ENCODE data around the gene HSD17B2. TPM values are rescaled to one million over a fixed set of nuclear protein-coding genes. Genes with fewer than 3 reads are reported as not detected.

The HSD17B2 gene
- total RNA-seq, 1 donor from 2014 or later, result 0.29 TPM

DNA sequence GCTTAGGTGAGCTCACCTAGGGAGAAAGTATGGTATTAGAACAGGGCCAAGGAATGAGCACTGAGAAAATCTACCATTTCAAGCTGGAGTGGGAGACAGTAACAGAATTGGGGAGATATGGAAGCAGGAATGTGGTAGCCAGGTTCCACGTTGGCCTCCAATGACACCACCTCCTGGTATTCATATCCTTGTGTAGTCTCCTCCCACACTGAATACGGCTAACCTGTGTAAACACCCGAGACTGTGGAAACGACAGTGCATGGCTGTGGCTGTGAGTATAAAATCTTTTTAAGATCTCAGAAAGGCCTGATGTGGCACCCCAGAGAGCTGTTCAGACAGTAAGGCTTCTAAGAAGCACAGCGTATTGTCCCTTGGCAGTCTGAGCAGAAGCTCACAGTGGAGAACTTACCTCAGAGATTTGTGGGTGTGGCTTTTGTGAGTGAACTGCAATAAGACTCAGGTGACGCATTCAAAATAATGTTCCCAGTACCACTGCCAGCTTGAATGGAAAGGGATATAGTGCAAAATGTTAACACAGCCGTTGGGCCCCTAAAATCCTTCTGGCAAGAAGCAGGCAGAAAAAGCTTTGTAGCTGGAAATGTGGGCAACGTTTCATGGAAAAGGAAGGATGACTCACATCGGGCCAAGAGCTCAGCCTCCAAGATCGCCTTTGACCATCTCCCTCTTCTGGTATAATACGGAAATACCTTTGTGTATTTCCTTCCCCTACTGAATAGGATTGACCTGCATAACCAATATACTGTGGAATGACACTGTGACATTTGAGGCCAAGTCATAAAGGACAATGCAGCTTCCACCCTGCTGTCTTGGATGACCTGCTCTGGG, 38.2 kb upstream of the HSD17B2 start:
- DNase-seq (ENCODE audit: low read depth), result no peak

DNA sequence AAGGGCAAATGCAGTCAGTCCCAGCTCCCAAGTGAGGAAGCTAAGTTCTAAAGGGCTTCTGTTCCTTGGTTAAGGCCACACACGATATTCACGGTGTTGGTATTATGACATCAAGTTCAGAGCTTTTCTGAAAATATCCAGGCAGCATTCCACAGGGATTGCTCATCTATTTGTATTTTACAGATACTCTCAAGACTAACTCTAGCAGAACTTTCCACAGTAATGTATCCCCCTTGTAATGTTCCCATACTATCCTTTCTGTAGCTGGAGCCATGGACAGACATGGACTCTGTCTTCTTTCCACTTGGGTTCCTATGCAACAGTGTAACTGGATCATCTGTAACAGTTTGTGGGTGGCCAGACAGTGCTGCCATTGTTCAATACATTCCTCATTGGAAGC, 37.3 kb upstream of the HSD17B2 start:
- TF ChIP-seq, protein P1, sequence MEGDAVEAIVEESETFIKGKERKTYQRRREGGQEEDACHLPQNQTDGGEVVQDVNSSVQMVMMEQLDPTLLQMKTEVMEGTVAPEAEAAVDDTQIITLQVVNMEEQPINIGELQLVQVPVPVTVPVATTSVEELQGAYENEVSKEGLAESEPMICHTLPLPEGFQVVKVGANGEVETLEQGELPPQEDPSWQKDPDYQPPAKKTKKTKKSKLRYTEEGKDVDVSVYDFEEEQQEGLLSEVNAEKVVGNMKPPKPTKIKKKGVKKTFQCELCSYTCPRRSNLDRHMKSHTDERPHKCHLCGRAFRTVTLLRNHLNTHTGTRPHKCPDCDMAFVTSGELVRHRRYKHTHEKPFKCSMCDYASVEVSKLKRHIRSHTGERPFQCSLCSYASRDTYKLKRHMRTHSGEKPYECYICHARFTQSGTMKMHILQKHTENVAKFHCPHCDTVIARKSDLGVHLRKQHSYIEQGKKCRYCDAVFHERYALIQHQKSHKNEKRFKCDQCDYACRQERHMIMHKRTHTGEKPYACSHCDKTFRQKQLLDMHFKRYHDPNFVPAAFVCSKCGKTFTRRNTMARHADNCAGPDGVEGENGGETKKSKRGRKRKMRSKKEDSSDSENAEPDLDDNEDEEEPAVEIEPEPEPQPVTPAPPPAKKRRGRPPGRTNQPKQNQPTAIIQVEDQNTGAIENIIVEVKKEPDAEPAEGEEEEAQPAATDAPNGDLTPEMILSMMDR (conservative IDR thresholded peaks at IDR 0.05; ENCODE audit: low read depth, low read length), result no peak
- H3K4me3 ChIP-seq (ENCODE audit: low read depth, low read length), result no peak overlapping the region
- DNase-seq (ENCODE audit: low read depth), result no peak

More for the DNA sequence above, 38.2 kb upstream of the HSD17B2 start:
- TF ChIP-seq, protein P1 (conservative IDR thresholded peaks at IDR 0.05; ENCODE audit: low read depth, low read length), result no peak
- H3K4me3 ChIP-seq (ENCODE audit: low read depth, low read length), result no peak overlapping the region

DNA sequence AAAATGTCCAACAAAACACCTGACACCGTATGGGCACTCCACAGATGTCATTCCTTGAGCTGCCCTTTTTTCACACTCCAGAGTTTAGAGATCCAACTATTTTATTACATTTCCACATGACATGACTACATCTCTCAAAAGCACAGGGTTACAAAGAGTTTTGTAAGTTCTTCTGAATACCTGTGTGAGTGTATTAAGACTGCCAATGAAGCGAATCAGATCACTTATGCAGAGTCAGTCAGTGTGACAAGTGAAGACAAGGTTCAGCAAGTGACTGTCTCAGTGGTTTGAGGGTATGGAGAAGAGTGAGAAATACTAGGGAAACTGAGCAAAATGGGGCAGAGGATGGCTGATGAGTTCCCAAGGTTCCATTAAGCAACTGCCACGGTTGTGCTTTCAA, 32.2 kb upstream of the HSD17B2 start:
- DNase-seq (ENCODE audit: low read depth), result no peak
- TF ChIP-seq, protein P1 (conservative IDR thresholded peaks at IDR 0.05; ENCODE audit: low read depth, low read length), result no peak
- H3K4me3 ChIP-seq (ENCODE audit: low read depth, low read length), result no peak overlapping the region

DNA sequence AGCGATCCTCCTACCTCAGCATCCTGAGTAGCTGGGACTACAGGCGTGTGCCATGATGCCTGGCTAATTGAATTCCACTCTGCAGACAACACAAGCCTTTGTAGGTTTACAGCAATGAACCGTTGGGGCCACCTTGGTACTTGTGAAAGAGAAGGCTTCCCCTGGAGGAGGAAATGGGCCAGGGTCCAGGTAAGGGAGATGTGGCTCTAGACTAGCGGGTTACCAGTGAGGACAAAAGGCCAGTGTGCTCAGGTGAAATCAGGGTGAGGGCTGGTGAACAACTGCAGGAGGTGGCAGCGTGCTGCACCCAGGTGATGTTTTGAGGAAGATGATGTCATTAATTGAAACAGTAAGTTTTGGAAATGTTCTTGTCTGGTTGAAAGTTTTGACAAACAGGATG, 30.5 kb upstream of the HSD17B2 start:
- no peak for DNase-seq (ENCODE audit: low read depth)
- TF ChIP-seq, protein P1 (conservative IDR thresholded peaks at IDR 0.05; ENCODE audit: low read depth, low read length), result no peak
- no peak overlapping the region for H3K4me3 ChIP-seq (ENCODE audit: low read depth, low read length)

DNA sequence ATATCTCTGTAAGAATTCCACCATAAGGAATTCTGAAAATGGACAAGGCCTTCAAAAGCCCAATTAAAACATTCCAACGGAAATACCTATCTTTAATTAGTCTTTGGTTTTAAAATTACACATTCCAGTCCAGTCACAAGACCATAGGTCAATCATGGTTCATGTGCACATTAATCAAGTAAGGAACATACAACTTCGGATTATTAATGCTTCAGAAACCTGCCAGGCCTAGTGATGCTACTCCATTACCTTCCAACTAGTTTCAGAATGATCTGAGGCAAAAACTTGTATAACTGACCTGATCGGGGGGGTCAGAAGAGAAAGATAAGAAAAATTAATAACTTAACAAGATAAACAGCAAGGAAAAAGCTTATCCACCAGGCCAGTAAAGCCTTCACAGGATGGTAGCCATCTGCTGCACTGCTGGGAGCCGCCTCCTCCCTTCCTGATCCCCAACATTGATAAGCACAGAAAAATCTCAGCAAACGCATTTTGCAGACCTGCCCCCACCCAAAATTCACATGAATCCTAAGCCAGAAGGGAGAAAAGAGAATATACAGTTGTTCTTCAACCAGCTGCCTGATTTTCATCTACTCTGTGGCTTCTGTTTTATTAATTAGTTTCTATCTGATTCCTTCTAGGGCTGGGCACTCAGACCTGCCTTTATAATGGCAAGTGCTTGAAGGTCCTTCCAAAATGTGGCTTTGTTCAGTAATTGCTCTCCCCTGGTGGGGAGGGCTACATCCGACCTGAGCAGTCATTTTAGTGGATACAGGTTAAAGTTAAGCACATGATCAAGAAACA, 29.8 kb upstream of the HSD17B2 start:
- DNase-seq (ENCODE audit: low read depth), result no peak
- H3K4me3 ChIP-seq (ENCODE audit: low read depth, low read length), result no peak overlapping the region
- TF ChIP-seq, protein P1 (conservative IDR thresholded peaks at IDR 0.05; ENCODE audit: low read depth, low read length), result no peak

DNA sequence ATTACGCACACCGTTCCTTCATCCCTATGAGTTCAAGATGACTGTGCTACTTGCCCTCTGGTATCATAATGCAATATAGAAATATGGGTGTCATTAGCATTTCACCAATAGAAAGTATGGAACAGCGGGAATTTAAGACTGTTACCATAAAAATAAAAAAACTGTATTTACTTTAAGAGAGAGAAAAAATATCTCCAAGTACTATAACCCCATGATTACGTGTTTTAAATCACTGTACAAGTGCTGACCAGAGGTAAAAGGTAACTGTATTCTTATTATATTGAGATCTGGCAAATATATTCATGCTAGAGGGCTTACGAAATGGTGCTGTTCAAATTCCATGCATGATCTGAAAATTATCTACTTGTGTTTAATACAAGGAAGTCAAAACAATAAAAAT, 29.0 kb upstream of the HSD17B2 start:
- no peak overlapping the region for H3K4me3 ChIP-seq (ENCODE audit: low read depth, low read length)
- no peak for DNase-seq (ENCODE audit: low read depth)
- TF ChIP-seq, protein P1 (conservative IDR thresholded peaks at IDR 0.05; ENCODE audit: low read depth, low read length), result no peak
